HG03095 (cell line): Measurements from ENCODE around the gene ELK3.

ENCODE experiments used
- ATAC-seq: cut with Tn5 transposase; IDR thresholded peaks from one replicate; pipeline ENCODE4 v1.9.1; 2021; ENCODE audit warnings: moderate library complexity; ENCODE audit not compliant: unreplicated experiment

Gene ELK3

DNA sequence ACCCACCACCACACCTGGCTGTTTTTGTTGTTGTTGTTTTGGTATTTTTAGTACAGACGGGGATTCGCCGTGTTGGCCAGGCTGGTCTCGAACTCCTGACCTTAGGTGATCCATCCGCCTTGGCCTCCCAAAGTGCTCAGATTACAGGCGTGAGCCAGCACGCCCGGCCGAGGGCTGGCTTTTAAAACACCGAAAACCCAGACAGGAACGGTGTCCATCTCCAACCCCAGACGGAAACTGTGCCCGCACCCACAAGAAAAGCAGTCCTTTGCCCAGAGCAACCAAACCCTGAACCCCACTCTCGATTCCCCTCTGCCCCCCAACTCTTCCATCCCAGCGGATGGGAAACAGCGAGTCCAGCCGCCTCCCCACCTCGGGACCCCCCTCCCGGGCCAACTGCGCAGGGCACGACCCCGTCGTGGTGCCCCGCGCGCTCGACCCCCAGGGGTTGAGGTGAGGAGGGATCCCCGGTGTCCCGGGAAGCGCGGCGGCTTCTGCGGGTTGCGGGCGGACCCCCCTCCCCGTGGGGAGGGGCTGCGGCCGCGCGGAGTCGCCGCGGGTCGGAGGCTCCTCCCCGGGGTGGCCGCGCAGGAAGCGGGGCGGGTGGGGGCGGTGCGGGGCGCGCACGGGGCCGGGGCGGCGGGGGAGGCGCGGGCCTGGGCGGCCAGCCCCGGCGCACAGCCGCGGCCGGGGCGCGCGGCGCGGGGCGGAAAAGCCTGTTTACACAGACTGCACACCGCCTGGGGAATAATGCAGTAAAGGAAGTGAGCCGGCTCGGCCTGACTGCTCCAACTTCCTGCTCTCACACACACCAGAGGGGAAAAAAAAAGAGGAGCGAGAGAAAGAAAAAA is at the start of gene ELK3:
Gene ELK3 (plus strand): TSS at position 651 of the 851 bp plus-strand sequence.
- ATAC-seq = peak; percentile 48

DNA sequence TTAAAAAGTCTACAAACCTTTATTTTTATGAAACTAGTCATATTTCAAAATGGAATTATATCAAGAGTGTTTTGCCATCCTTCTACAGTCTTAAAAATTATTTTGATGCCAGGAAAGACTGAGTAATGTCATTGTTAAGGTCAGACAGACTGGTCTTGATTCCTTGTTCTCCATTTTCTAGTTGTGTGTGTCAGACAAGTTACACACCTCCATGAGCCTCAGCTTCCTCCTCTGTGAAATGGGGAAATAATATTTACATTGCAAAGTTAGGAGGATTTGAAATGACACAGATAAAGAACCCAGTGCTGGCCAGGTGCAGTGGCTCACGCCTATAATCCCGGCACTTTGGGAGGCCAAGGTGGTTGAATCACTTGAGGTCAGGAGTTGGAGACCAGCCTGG is 47.4 kb upstream of the ELK3 start:
- ATAC-seq = no peak

DNA sequence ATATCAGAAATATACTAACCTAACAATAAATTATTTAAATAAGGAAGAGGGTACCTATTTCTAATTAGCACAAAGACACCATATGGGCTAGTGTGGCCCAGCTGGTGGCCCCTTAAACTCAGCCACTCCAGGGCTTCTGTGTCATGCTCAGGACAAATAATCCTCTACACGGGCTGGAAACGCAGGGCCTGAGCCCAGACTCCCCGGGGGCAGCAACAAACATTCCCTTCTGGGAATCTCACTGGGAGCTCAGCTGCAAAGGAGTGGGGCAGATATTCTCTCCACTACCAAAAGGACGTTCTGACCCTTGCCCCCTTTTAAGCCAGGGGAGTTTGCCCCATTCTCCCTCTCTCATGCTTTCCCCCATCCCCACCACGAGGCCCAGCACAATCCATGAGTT is 43.7 kb upstream of the ELK3 start:
- no peak for ATAC-seq

DNA sequence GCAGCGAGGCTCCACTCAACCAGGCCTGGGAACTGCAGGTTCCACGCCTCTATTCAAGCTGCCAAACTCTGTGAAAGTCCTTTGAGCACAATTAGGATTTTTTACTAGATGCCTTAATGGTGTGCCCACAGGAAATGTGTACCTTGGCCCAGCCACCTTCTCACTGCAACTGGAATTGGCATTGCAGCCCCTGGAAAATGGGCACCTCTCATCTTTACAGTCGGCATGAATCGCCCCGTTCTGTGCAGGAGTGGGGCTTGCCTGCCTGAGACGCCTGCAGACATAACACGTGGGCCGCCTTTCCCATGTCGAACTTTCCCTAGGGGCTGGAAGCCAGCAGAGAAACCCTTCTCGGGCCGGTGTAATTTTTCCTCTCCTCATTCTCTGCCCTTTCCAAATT is 42.0 kb upstream of the ELK3 start:
- ATAC-seq = no peak

DNA sequence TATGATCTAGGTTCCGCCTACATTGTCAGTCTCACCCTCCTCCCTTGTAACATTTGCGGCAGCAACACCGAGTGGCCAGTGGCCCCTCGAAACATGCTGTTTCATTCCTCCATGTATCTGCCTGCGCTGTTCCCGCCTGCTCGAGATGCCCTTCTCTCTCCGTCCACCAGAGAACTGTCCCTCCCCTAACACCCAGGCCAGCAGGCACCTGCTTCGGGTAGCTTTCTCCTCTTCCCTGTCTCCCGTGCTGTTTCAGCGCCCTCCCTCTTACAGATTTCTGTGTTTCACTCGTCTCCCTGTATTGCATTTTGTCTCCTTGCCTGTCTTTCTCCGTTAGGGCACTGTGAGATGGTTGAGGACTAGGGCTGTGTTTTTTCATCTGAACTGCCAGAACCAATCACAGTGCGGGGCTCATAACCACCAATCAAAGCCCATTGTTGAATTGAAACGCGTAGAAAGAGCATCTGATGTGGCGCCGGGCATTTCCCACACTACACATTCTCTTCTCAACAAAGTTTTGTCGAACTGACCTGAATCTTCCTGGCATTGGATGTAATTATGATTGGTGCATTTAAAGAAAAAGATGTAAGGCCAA is 40.9 kb upstream of the ELK3 start:
- no peak for ATAC-seq

DNA sequence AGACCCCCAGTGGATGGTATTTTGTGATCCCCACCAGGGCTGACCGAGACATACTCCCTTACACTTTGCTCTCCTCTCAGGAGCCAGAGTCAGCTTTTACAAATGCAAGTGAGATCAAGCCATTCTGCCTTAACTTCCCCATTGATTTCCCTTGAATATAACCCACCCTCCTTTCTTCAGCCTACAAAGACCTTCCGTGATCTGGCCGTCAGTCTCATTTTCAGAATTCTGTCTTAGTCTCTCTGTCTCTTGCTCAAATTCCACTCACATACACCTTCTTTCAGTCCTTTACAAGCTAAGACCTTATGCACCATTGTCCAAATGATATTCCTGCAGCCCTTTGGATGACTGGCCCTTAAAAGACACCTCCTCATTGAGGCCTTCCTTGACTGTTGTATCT is 39.0 kb upstream of the ELK3 start:
- no peak for ATAC-seq

DNA sequence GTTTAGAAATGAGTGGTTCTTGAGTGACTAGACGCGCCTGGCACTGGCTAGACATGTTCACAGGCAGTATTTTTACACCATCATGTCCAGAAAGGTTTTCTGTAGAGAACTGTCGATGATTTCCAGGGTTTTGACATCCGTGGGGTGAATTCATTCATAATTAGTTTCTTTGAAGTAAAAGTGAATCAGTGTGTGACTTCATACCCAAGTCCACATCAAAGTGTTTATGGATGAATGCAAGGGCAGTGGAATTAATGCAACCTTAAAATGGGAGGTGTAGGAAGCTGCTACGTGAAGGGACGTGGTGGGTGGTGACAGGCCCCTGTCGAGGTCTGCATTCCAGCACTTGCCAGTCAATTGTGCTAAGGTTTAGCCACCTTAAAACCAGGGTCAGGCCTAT is 38.4 kb upstream of the ELK3 start:
- no peak for ATAC-seq

DNA sequence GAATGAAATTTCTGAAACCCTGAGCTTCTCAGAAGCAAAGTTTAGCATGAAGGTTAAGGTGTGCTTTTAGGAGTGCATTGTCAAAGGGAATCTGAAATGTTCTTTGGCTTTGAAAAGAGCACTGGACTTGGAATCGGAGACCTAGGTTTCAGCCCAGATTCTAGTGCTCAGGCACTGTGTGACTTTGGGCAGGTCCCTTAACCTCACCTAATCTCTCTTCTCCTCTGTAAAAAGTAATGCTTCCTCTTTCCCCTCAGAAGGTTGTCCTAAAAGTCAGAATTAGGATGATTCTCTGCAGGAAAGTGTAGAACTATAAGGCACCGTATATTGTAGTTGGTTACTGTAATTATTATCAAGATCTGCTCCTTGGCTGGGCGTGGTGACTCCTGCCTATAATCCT is 38.0 kb upstream of the ELK3 start:
- no peak for ATAC-seq

DNA sequence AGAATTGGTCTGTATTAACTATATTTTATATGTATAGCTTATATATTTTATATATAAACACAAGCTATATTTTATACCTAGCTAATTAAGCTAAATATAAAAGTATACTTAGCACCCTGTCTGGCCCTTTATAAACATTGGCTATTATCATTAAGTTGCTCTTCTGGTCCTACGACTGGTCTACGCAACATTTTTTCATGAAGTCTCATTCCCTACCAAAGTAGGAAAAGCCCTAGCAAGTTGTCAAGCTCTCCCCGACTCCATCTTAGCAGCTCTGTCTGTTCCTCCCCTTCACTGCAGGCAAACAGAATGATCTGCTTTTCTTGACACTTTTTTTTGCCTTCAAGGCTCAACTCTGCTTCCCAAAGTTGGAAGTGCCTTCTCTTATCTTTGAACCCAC is 36.7 kb upstream of the ELK3 start:
- no peak for ATAC-seq

DNA sequence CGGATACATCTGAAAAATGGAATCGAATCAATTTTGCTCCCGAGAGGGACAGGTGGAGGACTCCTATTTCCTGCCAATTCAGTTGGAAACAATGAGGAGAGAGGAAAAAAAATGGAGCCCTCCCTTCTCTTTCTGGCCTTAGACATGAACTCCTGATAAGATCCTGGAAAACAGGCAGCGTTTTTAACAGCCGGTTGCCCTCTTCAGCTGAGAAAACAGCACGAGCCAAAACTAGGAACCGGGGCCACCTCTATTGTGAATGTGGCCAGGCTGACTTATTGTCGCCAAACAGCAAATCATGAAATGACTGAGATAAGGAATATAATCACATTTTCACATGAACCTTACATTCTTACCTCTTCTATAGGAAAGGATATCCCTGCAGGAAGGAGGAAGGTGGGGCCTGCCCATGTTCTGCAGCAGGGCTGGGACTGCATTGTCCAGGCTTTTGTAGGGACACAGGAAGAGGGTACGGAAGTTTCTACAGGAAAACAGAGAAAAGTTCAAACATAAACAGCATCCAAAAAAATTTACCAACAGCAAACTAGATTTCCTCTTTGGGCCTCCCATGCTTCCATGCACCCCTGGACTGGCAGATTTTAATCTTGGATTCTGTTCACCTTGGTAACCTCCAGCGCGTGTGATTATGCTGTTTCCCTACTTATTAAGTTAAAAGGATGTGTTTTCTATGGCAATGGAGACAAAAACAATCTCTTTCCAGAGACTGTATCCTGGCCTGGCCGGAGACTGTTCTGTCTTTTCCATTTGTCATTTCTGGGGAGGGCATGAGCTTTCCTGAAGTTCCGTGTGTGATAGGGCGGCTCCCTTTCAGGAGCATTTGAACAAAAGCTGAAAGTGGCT is 29.0 kb upstream of the ELK3 start:
- no peak for ATAC-seq

DNA sequence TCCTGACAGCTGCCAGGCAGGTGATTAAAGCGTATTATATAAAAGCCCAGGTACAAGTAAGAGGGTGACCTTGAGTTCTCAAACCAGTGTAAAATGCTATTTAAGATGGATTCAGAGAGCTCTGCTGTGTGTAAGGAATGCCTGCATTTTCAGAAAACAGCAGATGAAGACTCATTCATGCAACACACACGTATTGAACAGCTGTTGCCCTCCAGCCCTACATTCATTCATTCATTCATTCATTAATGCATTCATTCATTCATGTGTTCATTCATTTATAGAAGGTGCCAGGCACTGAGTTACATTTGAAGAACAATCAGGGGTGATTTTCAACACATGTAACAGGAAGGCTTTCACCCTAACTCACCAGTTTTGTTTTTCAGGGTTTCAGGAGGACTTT is 27.4 kb upstream of the ELK3 start:
- ATAC-seq = no peak

DNA sequence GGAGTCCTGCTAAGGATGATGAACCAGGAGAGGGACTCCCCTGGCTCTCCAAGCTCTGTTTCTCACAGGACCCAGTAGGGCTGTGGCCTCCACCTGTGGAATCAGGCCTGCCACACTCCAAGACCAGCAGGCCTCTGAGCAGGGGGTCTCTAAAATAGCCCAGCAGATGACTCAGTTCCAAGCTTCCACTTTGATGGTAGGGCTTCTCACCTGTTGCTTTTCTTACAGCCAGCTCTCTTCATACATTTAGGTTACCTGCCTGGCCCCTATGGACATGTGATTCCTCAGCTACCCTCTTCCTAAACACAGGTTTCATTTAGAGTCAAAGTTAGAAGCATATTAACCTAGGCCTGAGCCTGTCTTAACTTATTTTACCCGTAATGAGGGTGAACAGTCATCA is 26.7 kb upstream of the ELK3 start:
- no peak for ATAC-seq

DNA sequence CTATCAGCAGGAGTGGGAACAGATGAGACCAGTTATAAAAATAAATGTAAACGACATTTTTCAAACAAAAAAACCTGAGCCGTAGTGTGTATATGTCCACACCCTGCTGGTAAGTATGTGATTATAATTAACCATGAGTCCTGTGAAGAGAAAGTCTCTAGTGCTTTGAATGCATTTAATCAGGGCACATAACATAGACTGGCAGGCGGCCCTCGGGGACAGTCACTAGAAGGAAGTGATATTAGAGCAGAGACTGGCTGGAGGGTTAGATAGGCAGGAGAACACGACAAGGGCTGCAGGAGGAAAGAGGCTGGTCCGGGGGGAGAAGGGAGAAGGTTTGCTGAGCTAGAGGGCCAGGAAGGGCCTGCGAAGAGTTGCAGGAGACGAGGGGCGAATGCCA is 23.8 kb upstream of the ELK3 start:
- ATAC-seq = no peak

DNA sequence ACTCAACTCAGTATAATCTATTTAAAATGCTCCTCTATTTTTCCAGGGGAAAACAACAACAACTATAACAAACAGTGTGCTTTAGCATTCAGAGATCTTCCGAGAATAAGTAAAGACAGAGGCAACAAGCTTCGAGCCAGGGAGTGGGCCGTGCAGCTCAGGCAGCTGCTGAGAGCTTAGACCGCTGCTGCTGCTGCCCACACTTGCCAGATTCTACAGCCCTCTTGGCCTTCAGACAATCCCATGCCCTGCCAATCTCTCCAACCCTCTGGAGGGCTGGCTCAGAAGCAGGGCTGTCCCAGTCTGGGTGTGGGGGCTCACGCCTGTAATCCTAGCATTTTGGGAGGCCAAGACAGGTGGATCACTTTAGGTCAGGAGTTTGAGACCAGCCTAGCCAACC is 23.4 kb upstream of the ELK3 start:
- ATAC-seq = no peak

DNA sequence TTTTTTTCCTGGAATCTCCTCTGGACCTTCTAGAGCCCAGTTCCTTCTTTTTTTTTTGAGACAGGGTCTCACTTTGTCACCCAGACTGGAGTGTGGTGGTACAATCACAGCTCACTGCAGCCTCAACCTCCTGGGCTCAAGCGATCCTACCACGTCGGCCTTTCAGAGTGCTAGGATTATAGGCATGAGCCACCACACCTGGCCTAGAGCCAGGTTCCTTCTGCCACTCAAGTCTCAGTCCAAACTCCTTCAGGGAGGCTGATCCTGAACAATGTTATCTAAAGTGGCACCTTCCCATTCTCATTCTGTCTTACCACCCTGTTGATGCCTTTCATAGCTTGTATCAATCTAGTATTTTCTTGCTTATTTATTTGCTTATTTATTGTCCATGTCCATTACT is 22.3 kb upstream of the ELK3 start:
- no peak for ATAC-seq

DNA sequence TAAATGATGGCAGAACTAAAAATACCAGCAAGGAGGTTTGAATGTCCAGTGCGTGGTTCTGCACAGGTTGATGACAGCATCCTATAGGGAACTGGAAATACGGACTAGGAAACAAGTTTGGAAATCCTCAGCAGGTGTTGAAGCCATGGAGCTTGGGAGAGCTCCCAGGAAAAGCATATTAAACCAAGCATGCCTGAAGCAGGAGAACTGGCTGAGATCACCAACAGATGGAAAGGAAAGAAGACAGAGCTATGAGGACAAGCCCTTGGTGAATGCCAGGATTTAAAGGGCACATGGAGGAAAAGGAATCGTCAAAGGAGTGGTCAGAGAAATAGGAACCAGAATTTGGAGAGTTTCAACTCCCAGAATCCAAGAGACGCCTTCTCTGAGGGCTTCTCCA is 21.2 kb upstream of the ELK3 start:
- no peak for ATAC-seq

DNA sequence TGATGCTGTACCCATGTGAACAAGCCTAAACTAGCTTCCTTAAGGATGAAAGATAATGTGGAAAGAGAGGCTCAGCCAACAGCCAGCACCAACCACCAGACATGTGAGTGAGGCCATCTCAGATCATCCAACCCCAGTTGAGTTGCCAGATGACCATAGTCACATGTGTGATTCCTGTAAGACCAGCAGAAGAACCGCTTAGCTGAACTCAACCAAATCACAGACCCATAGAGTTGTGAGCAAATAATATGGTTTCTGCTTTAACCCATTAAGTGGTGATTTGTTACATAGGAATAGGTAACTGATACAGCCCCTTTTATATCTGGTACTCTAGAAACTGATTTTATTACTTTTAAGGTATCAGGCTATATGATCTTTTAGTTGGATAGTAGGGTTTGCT is 17.6 kb upstream of the ELK3 start:
- no peak for ATAC-seq

DNA sequence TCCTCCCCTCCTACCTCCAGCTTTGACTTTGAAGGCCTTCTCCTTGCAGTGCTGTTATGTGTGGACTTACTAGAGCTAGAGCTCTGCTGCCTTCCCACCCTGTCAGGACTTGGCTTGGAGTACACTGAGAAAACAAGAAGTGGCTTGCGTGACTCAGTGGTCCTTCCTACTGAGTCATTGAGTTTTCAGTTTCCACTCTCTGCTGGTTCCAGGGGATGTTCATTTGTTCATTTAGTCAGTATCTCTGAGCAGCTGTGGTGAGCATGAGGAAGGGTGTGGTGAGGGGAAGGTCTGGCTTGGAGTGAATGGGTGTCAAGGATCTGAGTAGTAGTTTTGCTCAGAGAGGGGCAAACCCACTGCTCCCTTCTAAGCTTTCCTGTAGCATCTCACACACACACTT is 17.2 kb upstream of the ELK3 start:
- ATAC-seq = peak; percentile 47

DNA sequence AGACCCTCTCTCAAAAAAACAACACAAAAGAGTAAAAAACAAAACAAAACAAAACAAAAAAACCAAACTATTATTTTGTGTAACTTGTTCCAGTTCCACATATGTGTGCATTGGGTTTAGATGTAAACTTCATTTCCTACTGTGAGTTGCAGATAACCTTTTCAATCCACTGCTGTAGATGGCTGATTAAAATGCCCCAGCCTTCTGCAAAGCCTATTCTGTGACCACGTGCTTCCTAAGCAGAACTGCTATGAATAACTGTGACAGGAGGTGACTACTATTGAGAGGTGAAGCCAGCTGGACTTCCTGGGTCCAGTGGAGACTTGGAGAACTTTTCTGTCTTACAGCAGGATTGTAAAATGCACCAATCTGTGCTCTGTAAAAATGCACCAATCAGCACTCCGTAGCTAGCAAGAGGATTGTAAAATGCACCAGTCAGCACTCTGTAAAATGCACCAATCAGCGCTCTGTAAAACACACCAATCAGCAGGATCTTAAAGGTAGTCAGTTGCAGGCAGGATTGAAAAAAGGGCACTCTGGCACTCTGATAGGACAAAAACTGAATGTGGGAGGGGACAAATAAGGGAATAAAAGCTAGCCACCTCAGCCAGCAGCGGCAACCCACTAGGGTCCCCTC is 10.3 kb upstream of the ELK3 start:
- no peak for ATAC-seq

DNA sequence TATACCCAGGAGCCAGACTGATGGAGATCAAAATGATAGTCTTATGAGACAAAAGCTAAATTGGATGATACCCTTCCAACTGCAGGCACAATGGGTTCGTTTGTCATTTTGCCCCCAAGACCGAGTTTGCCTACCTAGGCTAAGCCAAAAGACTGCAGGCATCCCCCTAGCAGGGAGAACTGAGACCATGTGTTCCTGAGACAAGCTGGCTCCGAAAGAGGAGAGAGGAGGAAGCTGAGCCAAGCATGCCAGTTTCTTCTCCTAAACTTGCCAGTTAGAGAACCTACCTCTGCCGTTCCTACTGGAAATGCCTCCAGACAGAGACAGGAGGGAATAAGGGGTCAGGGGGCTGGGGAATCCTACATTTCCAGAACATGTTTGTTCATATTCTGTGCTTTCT is 8.3 kb upstream of the ELK3 start:
- no peak for ATAC-seq

DNA sequence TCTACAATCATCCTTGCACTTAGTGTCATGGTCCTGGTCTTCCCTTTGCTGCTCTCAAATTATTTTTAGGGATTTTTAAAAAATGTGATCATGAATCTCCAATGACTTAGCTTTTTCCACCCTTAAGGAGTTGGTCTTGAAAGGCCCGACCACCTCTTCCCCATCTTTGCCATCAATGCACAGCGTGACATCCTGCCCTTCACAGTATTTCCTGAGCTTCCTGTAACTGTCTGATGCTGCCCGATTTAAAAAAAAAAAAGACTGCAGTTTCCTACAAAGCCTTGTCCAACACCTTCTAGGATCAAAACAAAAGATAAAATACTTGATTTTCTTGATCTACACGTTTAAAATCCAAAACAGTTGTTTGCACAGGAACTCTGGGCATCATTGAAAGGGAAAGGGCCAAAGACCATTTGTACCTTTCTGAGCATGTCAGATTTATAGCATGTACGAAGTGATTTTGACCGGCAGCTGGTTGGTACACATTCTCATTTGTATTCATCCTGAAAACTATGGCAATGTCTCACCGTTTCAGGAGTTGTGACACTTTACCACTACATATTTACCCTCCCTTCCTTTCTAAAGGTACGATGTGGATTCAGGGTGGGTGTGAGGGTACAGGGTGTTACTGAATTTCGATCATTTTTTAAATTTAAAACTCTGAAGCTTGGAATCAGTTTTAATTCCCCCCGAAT is 7.4 kb upstream of the ELK3 start:
- ATAC-seq = no peak
